ENCODE results near the gene ANKRD66.
"Not testable (repeated sequence)": the region's sequence is repeated elsewhere in the genome, so short reads cannot be mapped to it uniquely, and the experiment has no call there.

ANKRD66 gene

DNA sequence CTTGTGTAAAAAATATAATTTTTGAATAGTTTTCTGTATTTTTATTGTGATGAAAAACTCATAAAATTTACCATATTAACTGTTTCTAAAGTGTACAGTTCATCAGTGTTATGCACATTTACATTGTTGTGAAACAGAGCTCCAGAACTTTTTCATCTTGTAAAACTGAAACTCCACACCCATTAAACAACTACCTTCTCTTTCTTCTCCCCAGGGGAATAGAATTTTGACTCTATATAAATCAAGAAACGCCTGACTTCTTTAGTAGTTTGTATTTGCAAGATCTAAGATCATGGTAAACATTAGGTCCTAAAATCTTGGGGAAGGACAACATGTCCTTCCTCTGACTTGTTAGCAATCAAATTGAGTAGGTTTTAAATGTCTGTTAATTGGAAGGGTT, 9.1 kb downstream of the ANKRD66 start:
- no peak for DNase-seq

GRCh38 chr6:46756469-46757213, 9.9 kb downstream of the ANKRD66 start:
- no peak for DNase-seq

DNA sequence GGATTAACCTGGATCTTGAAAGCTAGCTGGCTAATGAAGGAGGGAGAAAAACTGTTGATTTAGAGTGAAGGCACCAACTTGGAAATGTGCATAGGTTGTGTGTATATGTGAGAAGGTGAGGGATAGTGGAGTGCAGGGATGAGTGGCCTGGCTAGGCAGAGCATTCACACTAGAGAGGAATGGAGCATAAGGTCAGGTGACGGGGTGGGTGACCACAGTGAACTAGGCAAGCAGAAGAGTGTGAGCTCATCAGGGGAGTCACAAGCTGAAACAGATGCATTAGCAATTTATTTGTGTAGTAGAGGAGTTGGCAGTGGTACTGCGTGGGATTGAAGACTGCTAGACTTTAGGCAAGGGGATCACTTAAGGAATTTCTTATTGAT, 10.5 kb downstream of the ANKRD66 start:
- no peak for DNase-seq

DNA sequence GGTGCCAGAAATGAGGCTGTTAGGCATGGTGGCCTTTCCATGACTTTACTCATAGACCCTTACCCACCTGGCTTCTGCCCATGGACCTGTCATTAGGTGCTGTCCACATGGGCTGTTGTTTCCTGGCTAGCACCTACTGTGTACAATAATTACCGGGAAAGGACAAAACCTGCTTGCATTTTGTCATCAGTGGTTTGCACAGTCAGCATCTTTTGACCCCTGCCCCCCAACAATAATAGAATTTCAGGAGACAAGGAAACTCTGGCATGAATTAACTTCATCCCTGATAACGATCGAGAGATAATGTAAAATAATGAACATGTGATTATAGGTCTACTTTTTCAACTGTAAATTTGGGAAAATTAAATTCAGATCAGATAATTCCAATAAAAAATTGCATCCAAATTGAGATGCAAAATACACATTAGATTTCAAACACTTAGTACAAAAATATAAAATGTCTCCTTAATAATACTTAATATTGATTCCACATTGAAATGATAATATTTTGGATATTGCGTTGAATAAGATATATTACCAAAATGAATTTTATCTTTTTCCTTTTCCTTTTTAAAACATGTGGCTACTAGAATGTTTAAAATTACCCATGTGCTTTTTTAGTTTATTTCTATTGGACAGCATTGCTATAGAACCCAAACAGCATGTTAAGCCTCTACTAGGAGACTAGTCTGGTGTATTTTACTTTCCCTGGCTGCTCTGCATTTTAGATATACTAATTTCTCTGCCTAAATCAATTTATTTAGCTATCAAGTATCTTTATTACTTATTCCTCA, 12.4 kb downstream of the ANKRD66 start:
- no peak for DNase-seq

- no peak for DNase-seq
These were observed 14.2 kb downstream of the ANKRD66 start for GRCh38 chr6:46760925-46761324.

DNA sequence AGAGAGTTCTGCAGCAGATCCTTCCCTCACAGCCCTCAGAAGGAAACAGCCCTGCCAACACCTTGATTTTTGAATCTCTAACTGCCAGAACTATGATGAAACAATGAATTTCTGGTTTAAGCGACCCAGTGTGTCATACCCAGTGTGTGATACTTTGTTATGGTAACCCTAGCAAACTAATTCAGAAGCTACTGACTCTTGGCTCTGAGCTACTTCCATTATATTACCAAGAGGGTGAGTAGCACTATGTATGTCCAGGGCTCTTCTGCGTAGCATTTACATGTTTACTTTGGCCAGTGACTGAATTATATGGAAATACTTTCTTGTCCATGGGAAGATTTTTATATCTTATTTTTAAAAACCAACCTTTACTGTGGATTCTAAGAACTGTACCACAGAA, 16.7 kb downstream of the ANKRD66 start:
- DNase-seq, result no peak

- DNase-seq, result not testable (repeated sequence)
These were observed 17.5 kb downstream of the ANKRD66 start for GRCh38 chr6:46764280-46764679.

DNA sequence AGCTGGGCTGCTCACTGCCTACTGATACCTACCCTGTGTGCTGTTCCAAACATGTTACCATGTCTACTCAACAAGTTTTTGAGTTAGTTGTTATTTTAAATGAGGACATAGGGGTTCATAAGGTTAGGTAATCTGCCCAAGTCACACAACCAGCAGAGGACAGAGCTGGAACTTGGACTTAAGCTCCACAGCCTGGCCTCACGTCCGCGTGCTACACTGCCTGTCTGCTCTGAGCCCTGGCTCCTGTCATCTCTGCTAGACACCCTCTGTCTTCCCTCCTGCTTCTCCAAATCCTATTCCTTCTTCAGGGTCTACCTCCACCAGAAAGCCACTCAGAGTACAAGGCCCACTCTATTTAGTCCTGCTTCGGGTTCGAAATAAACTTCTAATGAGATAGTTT, 18.2 kb downstream of the ANKRD66 start:
- DNase-seq, result no peak

DNA sequence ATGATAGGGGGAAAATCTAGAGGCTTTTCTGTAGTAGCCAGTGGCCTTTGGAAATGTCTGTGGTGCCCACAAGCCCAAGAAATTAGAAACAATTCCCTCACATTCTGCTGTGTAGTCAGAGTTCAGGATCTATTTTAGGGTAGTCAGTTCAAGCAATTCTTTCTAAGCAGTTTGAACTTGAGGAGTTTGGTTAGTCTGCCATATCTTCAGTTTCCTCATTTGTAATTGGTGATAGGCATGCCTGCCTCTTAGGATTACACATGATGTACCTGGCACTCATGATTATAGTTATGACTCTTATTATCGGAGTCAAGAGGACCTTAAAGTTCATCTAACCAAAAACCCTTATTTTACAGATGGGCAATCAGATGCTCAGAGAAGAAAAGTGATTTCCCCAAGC, 25.3 kb downstream of the ANKRD66 start:
- no peak for DNase-seq

DNA sequence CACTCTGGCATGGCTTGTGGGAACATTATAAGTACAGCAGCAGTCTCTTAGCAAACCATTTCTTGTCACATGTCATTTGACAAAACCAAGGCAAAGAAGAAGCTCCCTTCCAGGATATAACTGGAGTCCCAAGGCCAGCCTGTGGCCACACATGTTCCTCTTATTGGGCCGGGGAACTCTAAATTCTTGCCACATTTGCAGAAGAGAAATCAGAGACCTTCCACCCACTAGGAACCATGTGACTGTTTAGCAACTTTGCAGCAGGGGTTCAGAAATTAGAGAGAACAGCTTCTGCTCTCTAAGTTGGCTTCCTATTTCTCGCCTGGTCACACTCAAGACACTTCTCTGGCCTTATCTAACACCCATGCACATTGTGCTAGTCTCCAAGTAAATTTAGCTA, 26.0 kb downstream of the ANKRD66 start:
- no peak for DNase-seq

- no peak for DNase-seq
These were observed 26.6 kb downstream of the ANKRD66 start for GRCh38 chr6:46773201-46773855.

DNA sequence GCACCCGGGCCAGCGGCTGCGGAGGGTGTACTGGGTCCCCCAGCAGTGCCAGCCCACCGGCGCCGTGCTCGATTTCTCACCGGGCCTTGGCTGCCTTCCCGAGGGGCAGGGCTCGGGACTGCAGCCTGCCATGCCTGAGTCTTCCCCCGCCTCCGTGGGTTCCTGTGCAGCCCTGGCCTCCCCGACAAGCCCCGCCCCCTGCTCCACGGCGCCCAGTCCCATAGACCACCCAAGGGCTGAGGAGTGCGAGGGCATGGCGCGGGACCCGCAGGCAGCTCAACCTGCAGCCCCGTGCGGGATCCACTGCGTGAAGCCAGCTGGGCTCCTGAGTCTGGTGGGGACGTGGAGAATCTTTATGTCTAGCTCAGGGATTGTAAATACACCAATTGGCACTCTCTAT, 28.0 kb downstream of the ANKRD66 start:
- not testable (repeated sequence) for DNase-seq

DNA sequence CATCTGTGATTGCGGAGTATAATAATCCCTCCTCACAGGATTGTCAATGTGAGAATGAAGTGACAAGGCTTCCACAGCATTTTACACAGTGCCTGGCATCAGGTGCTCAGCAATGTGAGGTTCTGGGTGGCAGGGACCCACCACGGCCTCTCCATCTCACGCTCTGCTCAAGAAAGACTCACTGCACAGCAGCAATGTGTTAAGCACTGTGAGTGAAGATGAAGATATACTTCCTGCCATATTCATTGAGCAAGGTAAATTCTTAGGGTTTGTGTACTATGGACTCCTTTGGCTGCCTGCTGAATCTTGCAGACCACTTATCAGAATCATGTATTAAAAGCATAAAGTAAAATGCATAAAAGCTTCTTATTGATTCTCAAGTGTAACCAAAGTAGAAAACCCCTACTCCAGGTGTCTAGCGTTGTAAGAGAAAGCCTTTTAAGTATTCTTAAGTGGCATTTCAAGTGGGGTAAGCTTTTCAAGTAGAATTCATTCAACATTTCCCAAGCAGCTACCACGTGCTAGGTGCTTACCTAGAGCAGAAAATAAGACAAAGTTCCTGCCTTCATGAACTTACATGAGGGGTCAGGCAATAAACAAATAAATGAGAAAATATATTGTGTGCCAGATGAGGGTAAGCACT, 29.5 kb downstream of the ANKRD66 start:
- DNase-seq, result no peak

DNA sequence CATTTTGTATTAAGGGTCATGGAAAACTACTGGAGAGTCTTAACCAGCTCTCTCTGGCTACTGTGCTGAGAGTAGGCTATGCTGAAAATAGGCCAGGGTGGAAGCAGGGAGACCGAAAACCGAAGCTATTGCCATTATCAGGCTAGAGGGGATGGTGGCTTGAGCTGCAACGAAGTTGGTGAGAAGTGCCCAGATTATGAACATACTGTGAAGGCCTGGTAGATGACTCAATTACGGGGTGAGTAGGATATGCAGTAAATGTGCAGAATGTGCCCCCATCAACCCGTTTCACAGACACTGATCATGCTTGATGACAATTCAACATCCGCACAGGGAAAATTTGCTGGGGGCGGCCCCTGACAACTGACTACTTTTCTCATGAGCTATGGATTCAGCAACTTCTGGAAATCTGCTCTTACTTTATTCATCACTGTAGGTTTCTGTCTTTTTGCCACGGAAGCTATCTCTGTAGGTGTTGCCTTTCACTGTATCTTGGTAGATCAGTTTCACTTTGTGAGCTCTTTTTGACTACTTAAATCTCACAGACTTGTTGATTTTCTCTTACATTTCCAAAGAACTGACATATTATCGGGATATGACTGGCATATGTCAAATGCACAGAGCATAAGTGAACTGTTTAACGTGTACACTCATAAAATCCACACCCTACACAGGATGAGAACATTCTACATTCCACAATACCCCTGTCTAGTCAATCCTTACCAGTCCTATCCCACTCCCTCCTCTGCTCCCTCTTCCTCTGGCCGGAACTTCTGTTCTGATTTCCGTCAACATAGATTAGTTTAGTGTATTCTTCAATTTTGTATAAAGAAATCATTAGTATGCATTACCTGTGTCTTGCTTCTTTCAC, 31.0 kb downstream of the ANKRD66 start:
- no peak for DNase-seq

DNA sequence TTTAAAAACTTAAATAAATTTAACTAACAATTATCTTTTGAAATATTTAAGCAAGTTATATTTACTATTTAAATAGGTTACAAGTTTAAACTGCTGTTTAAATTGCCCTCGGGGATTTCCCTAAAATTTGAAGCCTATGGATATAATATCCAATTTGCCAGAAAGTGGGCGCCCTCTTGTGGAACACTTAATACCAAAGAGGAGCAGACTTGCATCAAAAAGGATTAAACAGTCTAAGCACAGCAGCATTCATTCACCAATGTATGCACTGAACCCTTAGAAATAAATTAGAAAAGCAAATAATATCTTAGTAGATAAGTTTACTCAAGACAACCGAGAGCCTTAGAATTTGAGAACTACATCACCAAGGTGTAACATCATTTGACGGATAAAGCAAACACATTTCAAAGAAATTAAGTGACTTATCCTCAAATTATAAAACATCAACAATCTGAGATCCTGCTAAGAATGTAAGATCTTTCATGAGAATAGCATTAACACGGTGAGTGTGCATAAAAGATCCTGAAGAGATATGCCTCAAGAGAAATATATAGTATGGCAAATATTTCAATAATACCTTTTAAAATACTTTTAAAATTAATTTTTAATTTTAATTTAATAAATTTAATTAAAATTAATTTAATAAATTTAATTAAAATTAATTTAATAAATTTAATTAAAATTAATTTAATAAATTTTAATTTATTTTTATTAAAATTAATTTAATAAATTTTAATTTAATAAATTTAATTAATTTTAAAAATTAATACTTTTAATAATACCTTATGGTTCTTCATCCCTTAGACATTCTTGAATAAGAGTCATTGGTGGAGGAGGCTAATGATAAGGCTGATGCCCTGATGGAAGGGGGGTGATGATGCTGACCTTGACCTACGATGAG, 35.0 kb downstream of the ANKRD66 start:
- peak; percentile 53 for DNase-seq

- no peak for DNase-seq
These were observed 37.8 kb downstream of the ANKRD66 start for GRCh38 chr6:46784535-46784934.

GRCh38 chr6:46787871-46788540, 41.3 kb downstream of the ANKRD66 start:
- no peak for DNase-seq

- no peak for DNase-seq
These were observed 42.1 kb downstream of the ANKRD66 start for GRCh38 chr6:46788791-46789190.

GRCh38 chr6:46789434-46790354, 43.0 kb downstream of the ANKRD66 start:
- DNase-seq, result no peak

Data from fibroblast of skin of scalp (primary cell).